ENCODE measurements around the gene OARD1.

The OARD1 gene

DNA sequence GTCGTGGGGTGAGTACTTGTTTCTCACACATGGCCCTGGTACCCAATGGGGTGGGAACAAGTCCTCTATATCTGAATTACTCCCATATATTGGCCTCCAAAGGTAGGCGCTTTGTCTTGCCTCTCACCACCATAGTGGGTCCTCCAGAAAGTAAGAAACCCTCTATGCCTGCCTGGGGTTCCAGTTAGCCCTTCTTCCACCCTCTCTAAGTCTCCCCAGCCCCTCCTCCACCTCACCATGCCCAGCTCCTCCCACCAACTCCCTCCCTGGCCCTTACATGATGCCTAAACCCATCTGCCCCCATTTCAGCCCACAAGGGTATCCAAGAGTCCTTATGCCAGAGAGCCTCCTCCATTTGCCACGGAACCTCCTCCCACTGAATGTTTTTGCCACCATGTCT is 29.0 kb downstream of the OARD1 start:
- DNase-seq (ENCODE audit: insufficient read length, low spot score), result no peak
- TF ChIP-seq POLR2A (IDR thresholded peaks at IDR 0.05; ENCODE audit: low read depth, low read length) (no peak), POLR2AphosphoS5 (IDR thresholded peaks at IDR 0.05; ENCODE audit: low read depth, low read length) (no peak), SPI1 (IDR thresholded peaks at IDR 0.05; ENCODE audit: low read depth, low read length) (no peak), POU2F2 (IDR thresholded peaks at IDR 0.05; ENCODE audit: low read depth, low read length) (no peak), TAF1 (IDR thresholded peaks at IDR 0.05; ENCODE audit: low read depth, low read length) (no peak), PAX5 (IDR thresholded peaks at IDR 0.05; ENCODE audit: insufficient read depth, low read length, severe bottlenecking) (no peak)

DNA sequence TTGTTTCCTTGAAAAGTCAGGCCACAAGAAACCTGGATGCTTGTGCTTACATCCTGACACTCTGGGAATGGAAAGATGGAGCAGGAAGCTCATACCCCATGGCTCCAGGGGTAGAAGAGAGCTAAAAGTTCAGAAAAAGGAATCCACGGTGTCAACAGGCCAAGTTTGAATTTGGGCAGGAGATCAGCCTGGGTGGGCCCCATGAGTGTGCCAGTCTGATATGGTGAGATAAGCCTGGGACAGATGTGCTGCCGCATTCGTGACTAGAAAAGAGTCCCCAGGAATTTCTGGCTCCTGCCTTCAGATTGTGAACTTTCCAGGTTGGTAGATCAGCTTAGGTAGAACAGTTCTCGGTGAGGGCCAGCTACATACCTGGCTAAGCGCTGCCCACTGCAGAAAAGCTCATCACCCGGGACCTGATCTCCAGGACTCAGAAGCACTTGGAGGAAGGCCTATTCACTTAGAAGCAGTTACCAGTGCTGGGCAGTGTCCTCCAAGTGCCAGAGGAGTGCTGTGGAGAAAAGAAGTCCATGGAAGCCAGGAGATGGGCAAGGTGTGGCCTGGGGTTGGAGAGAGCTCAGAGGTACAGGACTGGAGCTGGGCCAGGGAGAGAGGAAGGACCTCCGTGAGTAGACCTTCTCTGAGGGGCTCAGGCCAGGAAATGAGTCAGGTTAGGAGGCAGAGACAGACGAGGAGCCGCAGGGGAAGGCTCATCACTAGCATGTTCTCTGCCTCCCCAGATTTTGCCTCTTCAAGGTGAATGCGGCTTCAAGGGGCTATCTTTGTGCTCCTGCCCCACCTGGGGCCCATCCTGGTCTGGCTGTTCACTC is 29.7 kb downstream of the OARD1 start, which contains the start of gene TSPO2:
TSS of gene TSPO2 (plus strand) at position 242 of the 830 bp plus-strand sequence. CDS start at position 761, 519 bp downstream.
- DNase-seq (ENCODE audit: insufficient read length, low spot score) (no peak), FAIRE-seq (no peak)
- TF ChIP-seq PAX5 (IDR thresholded peaks at IDR 0.05; ENCODE audit: insufficient read depth, low read length, severe bottlenecking) (no peak), POLR2A (IDR thresholded peaks at IDR 0.05; ENCODE audit: low read depth, low read length) (no peak), POU2F2 (IDR thresholded peaks at IDR 0.05; ENCODE audit: low read depth, low read length) (no peak), TAF1 (IDR thresholded peaks at IDR 0.05; ENCODE audit: low read depth, low read length) (no peak), POLR2AphosphoS5 (IDR thresholded peaks at IDR 0.05; ENCODE audit: low read depth, low read length) (no peak), SPI1 (IDR thresholded peaks at IDR 0.05; ENCODE audit: low read depth, low read length) (no peak)

More for the DNA sequence above, 29.0 kb downstream of the OARD1 start:
- no peak for FAIRE-seq

- DNase-seq (ENCODE audit: insufficient read length, low spot score), result no peak
- TF ChIP-seq TAF1 (IDR thresholded peaks at IDR 0.05; ENCODE audit: low read depth, low read length), result no peak
- no peak for TF ChIP-seq PAX5 (IDR thresholded peaks at IDR 0.05; ENCODE audit: insufficient read depth, low read length, severe bottlenecking)
- no peak for TF ChIP-seq POLR2A (IDR thresholded peaks at IDR 0.05; ENCODE audit: low read depth, low read length)
- TF ChIP-seq SPI1 (IDR thresholded peaks at IDR 0.05; ENCODE audit: low read depth, low read length), result no peak
- no peak for TF ChIP-seq POLR2AphosphoS5 (IDR thresholded peaks at IDR 0.05; ENCODE audit: low read depth, low read length)
- TF ChIP-seq POU2F2 (IDR thresholded peaks at IDR 0.05; ENCODE audit: low read depth, low read length), result no peak
- FAIRE-seq, result no peak
These were observed 31.1 kb downstream of the OARD1 start for GRCh38 chr6:41040940-41041536.

DNA sequence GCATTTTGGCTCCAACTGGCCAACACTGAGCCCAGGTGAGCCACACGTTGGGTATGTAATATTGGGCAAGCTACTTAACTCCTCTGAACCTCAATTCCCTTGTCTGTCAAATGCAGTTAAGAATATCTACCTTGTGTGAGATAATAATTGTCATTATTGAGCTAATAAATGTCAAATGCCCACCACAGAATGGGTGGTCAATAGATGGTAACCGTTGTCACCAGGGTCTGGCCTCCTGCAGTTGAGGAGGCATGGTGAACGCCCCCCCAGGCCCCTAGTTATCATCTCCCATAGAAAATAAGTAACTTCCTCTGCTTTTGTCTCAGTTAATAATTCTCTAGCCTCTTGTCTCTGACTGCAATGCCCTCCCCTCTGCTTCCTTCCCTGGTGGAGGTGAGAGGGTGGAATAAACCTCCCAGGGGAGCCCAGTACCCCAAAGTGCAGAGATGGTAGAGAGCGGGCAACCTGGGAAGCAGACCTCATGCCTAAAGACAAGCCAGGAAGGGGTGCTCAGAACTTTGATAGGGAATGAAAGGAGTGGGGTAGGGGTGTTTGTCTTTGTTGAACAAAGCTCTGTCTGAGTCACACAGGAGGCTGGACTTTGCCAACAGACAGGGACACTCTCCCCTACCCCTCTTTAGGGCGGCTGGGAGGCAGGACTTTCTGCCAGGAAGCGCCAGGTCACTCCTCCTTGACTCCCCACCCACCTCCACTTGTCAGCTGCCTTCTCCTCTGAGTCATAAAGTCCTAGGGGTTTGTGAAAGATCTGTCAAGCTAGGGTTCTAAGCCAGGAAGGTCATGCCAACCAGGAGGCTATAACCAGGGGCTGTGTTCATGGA is 31.8 kb downstream of the OARD1 start:
- TF ChIP-seq POLR2AphosphoS5 (IDR thresholded peaks at IDR 0.05; ENCODE audit: low read depth, low read length) (no peak), TAF1 (IDR thresholded peaks at IDR 0.05; ENCODE audit: low read depth, low read length) (no peak), POU2F2 (IDR thresholded peaks at IDR 0.05; ENCODE audit: low read depth, low read length) (no peak), SPI1 (IDR thresholded peaks at IDR 0.05; ENCODE audit: low read depth, low read length) (no peak), PAX5 (IDR thresholded peaks at IDR 0.05; ENCODE audit: insufficient read depth, low read length, severe bottlenecking) (no peak), POLR2A (IDR thresholded peaks at IDR 0.05; ENCODE audit: low read depth, low read length) (no peak)
- DNase-seq (ENCODE audit: insufficient read length, low spot score) (no peak), FAIRE-seq (no peak)

DNA sequence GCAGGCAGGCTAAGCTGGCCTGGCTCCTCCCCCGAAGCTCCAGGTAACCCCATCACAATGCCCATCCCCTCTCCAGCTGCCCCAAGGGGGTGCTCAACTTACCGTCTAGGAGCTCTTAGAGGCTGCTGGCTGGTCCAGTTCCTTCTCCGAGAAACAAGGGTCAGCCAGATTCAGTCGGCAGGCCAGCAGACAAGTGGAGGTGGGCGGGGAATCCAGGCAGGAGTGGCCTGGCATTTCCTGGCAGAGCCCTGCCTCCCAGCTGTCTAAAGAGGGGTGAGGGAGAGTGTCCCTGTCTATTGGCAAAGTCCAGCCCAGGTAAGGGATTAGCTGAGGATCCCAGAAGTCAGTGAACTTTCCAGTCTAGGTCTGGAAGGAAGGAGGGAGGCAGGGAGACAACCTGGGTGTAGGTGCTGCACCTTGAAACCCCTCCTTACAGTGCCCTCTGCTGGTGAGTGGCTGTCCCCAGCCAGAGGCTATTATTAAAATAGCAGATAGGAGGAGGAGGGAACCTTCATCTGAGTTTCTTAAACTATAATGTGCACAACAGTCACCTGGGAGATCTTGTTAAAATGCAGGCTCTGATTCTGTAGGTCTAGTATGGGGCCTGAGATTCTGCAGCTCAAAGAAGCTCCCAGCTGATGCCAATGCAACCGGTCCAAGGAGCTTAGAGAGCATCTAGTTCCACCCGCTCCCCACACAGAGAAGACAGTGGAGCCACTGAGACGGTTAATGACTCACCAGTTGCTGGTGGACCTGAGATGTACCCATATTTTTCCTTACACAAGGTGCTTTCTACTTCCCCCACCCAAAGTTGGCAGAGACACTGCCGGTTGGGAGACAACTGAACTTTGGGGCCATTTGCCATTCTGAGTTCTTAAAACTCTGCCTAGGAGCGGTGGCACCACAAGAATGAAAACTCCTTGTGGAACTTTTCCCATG is 32.8 kb downstream of the OARD1 start, which contains the start of gene UNC5CL:
TSS of gene UNC5CL (minus strand) at position 162 of the 939 bp plus-strand sequence. CDS start 4,147 bp downstream, outside the sequence.
- TF ChIP-seq POU2F2 (IDR thresholded peaks at IDR 0.05; ENCODE audit: low read depth, low read length), result no peak
- no peak for TF ChIP-seq TAF1 (IDR thresholded peaks at IDR 0.05; ENCODE audit: low read depth, low read length)
- TF ChIP-seq PAX5 (IDR thresholded peaks at IDR 0.05; ENCODE audit: insufficient read depth, low read length, severe bottlenecking), result no peak
- TF ChIP-seq POLR2A (IDR thresholded peaks at IDR 0.05; ENCODE audit: low read depth, low read length), result no peak
- TF ChIP-seq POLR2AphosphoS5 (IDR thresholded peaks at IDR 0.05; ENCODE audit: low read depth, low read length), result no peak
- TF ChIP-seq SPI1 (IDR thresholded peaks at IDR 0.05; ENCODE audit: low read depth, low read length), result no peak
- FAIRE-seq, result peak; percentile 78
- peak; percentile 67 for DNase-seq (ENCODE audit: insufficient read length, low spot score)

- no peak for TF ChIP-seq POU2F2 (IDR thresholded peaks at IDR 0.05; ENCODE audit: low read depth, low read length)
- FAIRE-seq (no peak), DNase-seq (ENCODE audit: insufficient read length, low spot score) (no peak)
These were observed 34.0 kb downstream of the OARD1 start for GRCh38 chr6:41038205-41038604.

DNA sequence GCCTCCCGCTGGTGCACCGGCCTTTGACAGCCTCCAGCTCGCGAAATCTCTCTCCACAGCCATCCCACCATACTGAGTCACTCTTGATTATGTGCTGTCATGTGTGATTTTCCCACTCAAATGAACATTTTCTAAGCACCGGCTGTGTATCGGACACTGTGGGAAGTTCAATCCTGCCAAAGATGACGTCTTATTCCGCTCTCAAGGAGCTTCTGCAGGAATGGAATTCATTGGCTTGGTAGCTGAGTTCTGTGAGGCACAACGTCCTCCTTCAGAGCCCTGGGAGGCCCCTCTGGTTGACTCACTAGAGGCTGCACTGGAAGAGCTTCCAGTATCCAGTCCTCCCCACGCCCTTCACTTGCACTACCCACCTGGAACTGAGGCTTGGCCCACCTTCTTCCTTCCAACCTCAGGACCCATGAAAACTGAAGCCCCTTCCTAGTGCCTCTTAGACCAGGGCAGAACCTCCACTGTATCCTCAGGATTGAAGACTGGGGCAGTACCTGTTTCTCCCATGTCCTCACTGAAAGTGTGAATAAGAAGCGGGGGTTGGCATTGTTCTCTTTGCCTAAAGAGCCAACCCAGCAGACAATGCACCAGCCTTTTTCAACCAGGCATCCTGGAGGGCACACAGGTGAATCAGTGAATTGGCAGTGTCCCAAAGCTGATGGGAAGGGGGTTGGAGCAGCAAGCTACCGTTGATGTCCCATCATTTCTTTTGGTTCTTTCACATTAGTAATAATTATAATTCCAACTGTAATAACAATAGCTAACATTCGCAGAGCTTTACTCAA is 34.9 kb downstream of the OARD1 start:
- DNase-seq (ENCODE audit: insufficient read length, low spot score) (no peak), FAIRE-seq (no peak)
- TF ChIP-seq TAF1 (IDR thresholded peaks at IDR 0.05; ENCODE audit: low read depth, low read length), result no peak
- TF ChIP-seq POU2F2 (IDR thresholded peaks at IDR 0.05; ENCODE audit: low read depth, low read length), result no peak
- TF ChIP-seq POLR2AphosphoS5 (IDR thresholded peaks at IDR 0.05; ENCODE audit: low read depth, low read length), result no peak
- TF ChIP-seq POLR2A (IDR thresholded peaks at IDR 0.05; ENCODE audit: low read depth, low read length), result no peak
- TF ChIP-seq SPI1 (IDR thresholded peaks at IDR 0.05; ENCODE audit: low read depth, low read length), result no peak
- TF ChIP-seq PAX5 (IDR thresholded peaks at IDR 0.05; ENCODE audit: insufficient read depth, low read length, severe bottlenecking), result no peak

DNA sequence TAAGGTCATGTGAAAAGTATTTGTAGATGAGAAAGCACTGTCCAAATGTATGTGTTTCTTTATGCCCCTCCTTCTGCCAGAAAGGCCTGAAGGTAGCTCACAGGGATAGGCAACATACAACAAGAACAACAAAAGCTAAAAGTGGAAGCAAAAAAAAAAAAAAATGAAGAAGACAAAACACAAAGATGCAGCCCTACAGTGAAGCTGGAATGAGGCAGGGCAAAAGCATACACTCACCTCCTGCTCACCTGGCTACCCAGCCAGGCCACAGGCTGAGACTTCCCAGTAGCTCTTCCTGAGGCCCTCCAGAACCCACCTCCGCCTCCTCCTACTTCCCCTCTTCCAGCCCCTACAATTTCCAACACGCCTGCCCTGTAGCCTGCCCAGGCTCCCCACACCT is 35.6 kb downstream of the OARD1 start:
- FAIRE-seq (no peak), DNase-seq (ENCODE audit: insufficient read length, low spot score) (no peak)
- TF ChIP-seq PAX5 (IDR thresholded peaks at IDR 0.05; ENCODE audit: insufficient read depth, low read length, severe bottlenecking) (no peak), SPI1 (IDR thresholded peaks at IDR 0.05; ENCODE audit: low read depth, low read length) (no peak)
